ENCODE results near the gene PISD. TPM values are rescaled to one million over a fixed set of nuclear protein-coding genes. Genes with fewer than 3 reads are reported as not detected.
"Not testable (repeated sequence)": the region's sequence is repeated elsewhere in the genome, so short reads cannot be mapped to it uniquely, and the experiment has no call there.

Gene PISD
- total RNA-seq, 1 experiment from 2014 or later: 31.6 TPM

DNA sequence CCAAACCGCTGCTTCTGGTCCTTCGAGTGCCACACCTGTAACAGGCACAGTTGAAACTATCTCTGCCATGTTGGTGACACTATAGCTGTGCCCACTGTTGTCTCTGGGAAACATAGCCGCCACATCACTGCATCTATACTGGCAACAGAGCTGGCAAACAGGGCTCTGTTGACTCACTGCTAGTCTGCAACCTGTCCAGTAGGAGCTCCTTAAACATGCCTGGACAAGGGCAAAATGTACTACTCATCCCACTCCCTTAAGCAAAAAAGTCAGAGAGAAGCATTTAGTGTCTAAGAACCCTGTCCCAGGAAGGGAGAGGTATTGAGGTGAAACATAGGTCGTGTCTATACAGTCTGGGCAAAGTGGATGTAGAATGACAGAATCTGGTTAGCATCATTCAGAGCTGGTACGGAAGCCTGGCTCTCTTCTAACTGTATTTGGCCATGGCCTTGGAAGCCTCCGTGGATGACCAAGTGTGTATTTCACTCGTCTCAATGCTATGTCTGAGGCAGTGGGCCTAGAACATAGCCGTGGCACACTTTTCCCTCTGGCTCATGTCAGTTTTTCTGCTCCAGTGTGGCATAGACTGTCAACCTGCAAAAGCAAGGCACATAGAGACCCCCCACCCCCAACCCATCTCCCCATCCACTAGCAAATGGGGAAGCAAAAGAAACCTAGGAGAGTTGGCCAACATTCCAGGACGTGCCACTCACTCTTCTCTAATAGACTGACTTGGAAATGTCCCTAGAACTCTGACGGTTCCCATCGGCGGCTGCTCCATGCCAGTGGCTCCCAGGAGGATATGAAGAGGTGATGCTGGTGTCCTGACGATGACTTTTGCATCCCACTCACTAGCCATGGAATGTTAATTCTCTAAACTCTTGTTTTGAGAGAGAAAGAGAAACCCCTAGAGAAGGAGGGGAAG, 21.4 kb upstream of the PISD start:
- no peaks in the 10 kb centered on the region for H3K4me1 ChIP-seq (ENCODE audit: low read length)
- H3K4me3 ChIP-seq (ENCODE audit: low read length): no peak overlapping the region
- no peaks in the 10 kb centered on the region for H3K79me2 ChIP-seq (ENCODE audit: low read length)
- DNase-seq: no peak
- no peak overlapping the region for H2AFZ ChIP-seq (ENCODE audit: low read length)
- H3K9me2 ChIP-seq (replicated peaks; ENCODE audit: insufficient read depth, low read length): no peaks in the 10 kb centered on the region
- no peak overlapping the region for H3K4me2 ChIP-seq (ENCODE audit: low read depth, low read length, poor library complexity, severe bottlenecking)
- no peak overlapping the region for H3K27ac ChIP-seq (ENCODE audit: low read length)
- peaks cover 7% of the 10 kb centered on the region; the same call in 1 of the 2 replicates for H3K36me3 ChIP-seq (ENCODE audit: insufficient read depth, low read length)
- no peaks in the 10 kb centered on the region for H3K9me3 ChIP-seq (ENCODE audit: low read length)
- H4K20me1 ChIP-seq (ENCODE audit: insufficient read depth, low read depth, low read length): no peaks in the 10 kb centered on the region
- no peak overlapping the region for H3K9ac ChIP-seq (ENCODE audit: low read length)
- no peaks in the 10 kb centered on the region for H3K27me3 ChIP-seq (ENCODE audit: low read length)

DNA sequence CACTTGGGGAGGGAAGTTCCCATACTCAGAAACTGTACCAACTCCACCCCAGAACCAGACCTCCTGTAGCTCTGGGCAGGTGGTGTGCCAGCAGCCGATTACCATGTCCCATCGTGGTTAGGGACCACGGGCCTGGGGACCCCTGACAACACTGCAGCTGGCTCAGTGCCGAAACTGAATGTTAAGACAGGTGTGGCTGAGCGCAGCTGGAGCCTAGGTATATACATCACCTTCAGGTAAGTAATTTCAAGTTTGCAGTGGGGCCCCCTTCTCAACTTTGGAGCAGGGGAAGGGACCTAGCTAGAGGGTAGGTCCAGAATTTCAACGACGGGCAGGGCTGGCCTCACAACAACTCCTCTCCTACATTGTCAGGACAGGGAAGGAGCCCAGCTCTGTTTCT, 20.7 kb upstream of the PISD start:
- H3K4me3 ChIP-seq (ENCODE audit: low read length): no peak overlapping the region
- no peaks in the 10 kb centered on the region for H3K27me3 ChIP-seq (ENCODE audit: low read length)
- no peaks in the 10 kb centered on the region for H3K9me2 ChIP-seq (replicated peaks; ENCODE audit: insufficient read depth, low read length)
- no peak overlapping the region for H3K27ac ChIP-seq (ENCODE audit: low read length)
- no peaks in the 10 kb centered on the region for H3K79me2 ChIP-seq (ENCODE audit: low read length)
- H3K9me3 ChIP-seq (ENCODE audit: low read length): no peaks in the 10 kb centered on the region
- DNase-seq: no peak
- peaks cover 7% of the 10 kb centered on the region; the same call in 1 of the 2 replicates for H3K36me3 ChIP-seq (ENCODE audit: insufficient read depth, low read length)
- no peak overlapping the region for H3K9ac ChIP-seq (ENCODE audit: low read length)
- H3K4me1 ChIP-seq (ENCODE audit: low read length): no peaks in the 10 kb centered on the region
- no peak overlapping the region for H3K4me2 ChIP-seq (ENCODE audit: low read depth, low read length, poor library complexity, severe bottlenecking)
- no peaks in the 10 kb centered on the region for H4K20me1 ChIP-seq (ENCODE audit: insufficient read depth, low read depth, low read length)
- no peak overlapping the region for H2AFZ ChIP-seq (ENCODE audit: low read length)

DNA sequence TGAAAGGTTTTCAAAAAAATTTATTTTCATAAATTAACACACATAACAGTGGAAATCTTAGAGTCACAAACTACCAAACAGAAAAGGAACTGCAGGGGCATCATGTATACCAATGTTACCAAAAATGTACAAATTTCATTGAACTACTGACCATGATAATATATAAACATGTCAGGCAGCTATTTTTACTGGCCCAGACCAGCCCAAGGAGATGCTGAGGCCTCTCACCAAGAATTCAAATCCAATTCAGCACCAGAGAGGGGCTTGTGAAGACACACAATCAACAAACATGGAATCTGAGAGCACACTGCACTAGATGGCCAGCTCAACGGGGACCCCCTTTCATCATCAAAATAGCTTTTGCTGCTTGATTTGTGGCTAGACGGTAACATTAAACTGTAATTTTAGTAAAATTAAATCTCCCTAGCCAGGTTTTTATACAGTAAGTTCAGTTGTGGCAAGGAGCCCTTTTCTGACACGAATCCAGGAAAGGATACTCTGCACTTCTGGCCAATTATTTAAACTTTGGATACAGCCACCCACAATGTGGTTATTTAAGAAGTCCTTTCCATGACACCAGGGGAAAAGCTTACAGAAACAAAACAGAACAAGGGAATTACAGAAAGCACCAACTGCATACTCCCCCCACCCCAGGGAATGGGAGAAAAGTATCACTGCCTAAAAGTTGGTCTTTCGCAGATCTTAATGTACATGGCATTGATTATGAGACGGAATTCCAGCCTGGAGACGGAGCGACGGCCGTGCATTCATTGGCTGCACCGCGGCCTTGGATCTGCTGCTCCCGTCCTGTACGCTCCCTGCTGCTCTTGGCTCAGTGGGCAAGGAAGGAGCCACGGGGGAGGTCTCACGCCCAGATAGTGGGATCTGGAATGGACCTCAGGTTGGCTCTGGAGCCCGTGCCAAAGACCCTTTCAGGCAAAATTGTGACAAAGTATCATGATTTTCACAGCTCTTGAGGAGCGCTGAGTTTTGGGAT, 19.6 kb upstream of the PISD start:
- Histone ChIP-seq H3K9ac (ENCODE audit: low read length) (no peak overlapping the region), H4K20me1 (ENCODE audit: insufficient read depth, low read depth, low read length) (no peaks in the 10 kb centered on the region), H3K27me3 (ENCODE audit: low read length) (no peaks in the 10 kb centered on the region), H3K9me2 (replicated peaks; ENCODE audit: insufficient read depth, low read length) (no peaks in the 10 kb centered on the region), H3K4me1 (ENCODE audit: low read length) (peaks cover 4% of the 10 kb centered on the region), H3K4me3 (ENCODE audit: low read length) (no peak overlapping the region), H3K79me2 (ENCODE audit: low read length) (no peaks in the 10 kb centered on the region), H3K27ac (ENCODE audit: low read length) (no peak overlapping the region), H3K4me2 (ENCODE audit: low read depth, low read length, poor library complexity, severe bottlenecking) (no peak overlapping the region), H2AFZ (ENCODE audit: low read length) (no peak overlapping the region), H3K36me3 (ENCODE audit: insufficient read depth, low read length) (peaks cover 6% of the 10 kb centered on the region; the same call in 1 of the 2 replicates), H3K9me3 (ENCODE audit: low read length) (no peaks in the 10 kb centered on the region)
- DNase-seq: no peak

DNA sequence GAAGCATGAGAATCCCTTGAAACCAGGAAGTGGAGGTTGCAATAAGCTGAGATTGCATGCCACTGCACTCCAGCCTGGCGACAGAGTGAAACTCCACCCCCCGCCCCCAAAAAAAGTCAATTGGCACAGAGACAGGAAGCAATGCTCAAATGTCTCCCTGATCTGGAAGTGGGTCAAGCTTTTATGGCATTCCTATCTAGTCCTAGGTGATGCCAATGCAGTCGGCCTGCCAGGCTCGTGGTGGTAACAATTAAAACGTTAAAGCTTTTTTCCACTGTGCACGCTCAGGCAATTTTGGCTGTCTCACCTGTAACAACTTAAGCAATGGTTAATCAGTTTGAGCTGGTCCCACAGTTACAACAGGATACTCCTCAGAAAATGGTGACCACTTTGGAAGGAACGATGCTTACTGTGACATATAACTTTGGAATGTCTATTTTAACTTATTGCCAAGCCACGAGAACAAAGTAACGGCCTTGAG, 18.9 kb upstream of the PISD start:
- no peaks in the 10 kb centered on the region for H3K79me2 ChIP-seq (ENCODE audit: low read length)
- H3K27ac ChIP-seq (ENCODE audit: low read length): no peak overlapping the region
- DNase-seq: no peak
- H4K20me1 ChIP-seq (ENCODE audit: insufficient read depth, low read depth, low read length): no peaks in the 10 kb centered on the region
- no peaks in the 10 kb centered on the region for H3K9me3 ChIP-seq (ENCODE audit: low read length)
- no peaks in the 10 kb centered on the region for H3K9me2 ChIP-seq (replicated peaks; ENCODE audit: insufficient read depth, low read length)
- H3K4me2 ChIP-seq (ENCODE audit: low read depth, low read length, poor library complexity, severe bottlenecking): no peak overlapping the region
- H3K36me3 ChIP-seq (ENCODE audit: insufficient read depth, low read length): peaks cover 5% of the 10 kb centered on the region; the same call in 1 of the 2 replicates
- H3K4me1 ChIP-seq (ENCODE audit: low read length): peaks cover 9% of the 10 kb centered on the region
- H3K27me3 ChIP-seq (ENCODE audit: low read length): no peaks in the 10 kb centered on the region
- no peak overlapping the region for H3K9ac ChIP-seq (ENCODE audit: low read length)
- no peak overlapping the region for H2AFZ ChIP-seq (ENCODE audit: low read length)
- H3K4me3 ChIP-seq (ENCODE audit: low read length): no peak overlapping the region

DNA sequence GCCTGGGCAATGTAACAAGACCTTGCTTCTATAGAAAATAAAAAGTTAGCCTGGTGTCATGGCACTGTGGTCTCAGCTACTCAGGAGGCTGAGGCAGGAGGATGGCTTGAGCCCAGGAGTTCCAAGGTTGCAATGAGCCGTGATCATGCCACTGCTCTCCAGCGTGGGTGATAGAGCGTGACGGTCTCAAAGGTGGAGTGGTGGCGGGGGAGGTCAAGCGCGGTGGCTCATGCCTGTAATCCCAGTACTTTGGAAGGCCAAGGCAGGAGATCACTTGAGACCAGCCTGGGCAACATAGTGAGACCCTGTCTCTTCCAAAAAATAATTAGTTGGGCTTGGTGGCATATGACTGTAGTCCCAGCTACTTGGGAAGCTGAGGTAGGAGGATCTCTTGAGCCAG, 16.7 kb upstream of the PISD start:
- Histone ChIP-seq H4K20me1 (ENCODE audit: insufficient read depth, low read depth, low read length) (no peaks in the 10 kb centered on the region), H3K4me1 (ENCODE audit: low read length) (peaks cover 16% of the 10 kb centered on the region), H2AFZ (ENCODE audit: low read length) (no peak overlapping the region), H3K4me2 (ENCODE audit: low read depth, low read length, poor library complexity, severe bottlenecking) (no peak overlapping the region), H3K79me2 (ENCODE audit: low read length) (no peaks in the 10 kb centered on the region), H3K9ac (ENCODE audit: low read length) (no peak overlapping the region), H3K27ac (ENCODE audit: low read length) (no peak overlapping the region), H3K9me3 (ENCODE audit: low read length) (no peaks in the 10 kb centered on the region), H3K9me2 (replicated peaks; ENCODE audit: insufficient read depth, low read length) (no peaks in the 10 kb centered on the region), H3K27me3 (ENCODE audit: low read length) (no peaks in the 10 kb centered on the region), H3K36me3 (ENCODE audit: insufficient read depth, low read length) (peaks cover 5% of the 10 kb centered on the region; the same call in 1 of the 2 replicates), H3K4me3 (ENCODE audit: low read length) (no peak overlapping the region)
- DNase-seq: no peak

DNA sequence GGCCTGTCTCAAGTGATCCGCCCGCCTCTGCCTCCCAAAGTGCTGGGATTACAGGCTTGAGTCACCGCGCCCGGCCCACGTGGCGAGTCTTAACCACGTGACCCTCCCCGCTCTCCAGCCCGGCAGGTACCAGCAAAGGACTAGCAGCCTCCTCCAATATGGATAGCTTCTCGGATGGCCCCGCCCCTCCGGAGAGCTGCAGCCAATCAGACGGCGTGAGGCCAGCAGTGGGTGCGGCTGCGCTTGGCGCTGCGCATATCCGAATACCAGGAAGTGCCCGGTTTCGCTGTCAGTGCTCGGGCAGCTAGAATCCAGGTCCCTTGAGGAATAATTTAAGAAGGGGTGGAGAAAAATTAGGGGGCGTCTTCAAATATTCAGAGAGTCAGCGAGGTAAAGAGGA, 14.7 kb upstream of the PISD start:
- Histone ChIP-seq H3K79me2 (ENCODE audit: low read length) (no peaks in the 10 kb centered on the region), H3K9me3 (ENCODE audit: low read length) (no peaks in the 10 kb centered on the region), H3K4me3 (ENCODE audit: low read length) (peak overlapping the region; percentile 47), H3K9me2 (replicated peaks; ENCODE audit: insufficient read depth, low read length) (no peaks in the 10 kb centered on the region), H3K4me1 (ENCODE audit: low read length) (peaks cover 16% of the 10 kb centered on the region), H4K20me1 (ENCODE audit: insufficient read depth, low read depth, low read length) (no peaks in the 10 kb centered on the region), H2AFZ (ENCODE audit: low read length) (peak overlapping the region; percentile 62), H3K36me3 (ENCODE audit: insufficient read depth, low read length) (no peaks in the 10 kb centered on the region), H3K27ac (ENCODE audit: low read length) (no peak overlapping the region), H3K9ac (ENCODE audit: low read length) (peak overlapping the region; percentile 41), H3K4me2 (ENCODE audit: low read depth, low read length, poor library complexity, severe bottlenecking) (peak overlapping the region; percentile 62), H3K27me3 (ENCODE audit: low read length) (no peaks in the 10 kb centered on the region)
- DNase-seq: peak; percentile 94

DNA sequence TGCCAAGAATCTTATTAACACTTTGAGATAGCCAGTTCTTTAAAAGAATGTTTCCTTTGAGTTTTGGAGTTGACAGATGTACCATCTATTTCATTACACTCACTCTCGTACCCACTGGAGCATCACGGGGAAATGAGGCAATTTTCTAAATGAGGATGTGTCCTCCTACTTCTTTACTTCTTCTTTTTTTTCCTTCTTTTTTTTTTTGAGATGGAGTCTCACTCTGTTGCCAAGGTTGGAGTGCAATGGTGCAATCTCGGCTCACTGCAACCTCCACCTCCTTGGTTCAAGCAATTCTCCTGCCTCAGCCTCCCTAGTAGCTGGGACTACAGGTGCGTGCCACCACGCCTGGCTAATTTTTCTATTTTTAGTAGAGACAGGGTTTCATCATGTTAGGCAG, 12.2 kb upstream of the PISD start:
- not testable (repeated sequence) for H4K20me1 ChIP-seq (ENCODE audit: insufficient read depth, low read depth, low read length); DNase-seq; H3K36me3 ChIP-seq (ENCODE audit: insufficient read depth, low read length); H3K4me3 ChIP-seq (ENCODE audit: low read length); H3K9ac ChIP-seq (ENCODE audit: low read length); H3K4me2 ChIP-seq (ENCODE audit: low read depth, low read length, poor library complexity, severe bottlenecking); H2AFZ ChIP-seq (ENCODE audit: low read length); H3K27me3 ChIP-seq (ENCODE audit: low read length); H3K9me2 ChIP-seq (replicated peaks; ENCODE audit: insufficient read depth, low read length); H3K9me3 ChIP-seq (ENCODE audit: low read length); H3K27ac ChIP-seq (ENCODE audit: low read length); H3K79me2 ChIP-seq (ENCODE audit: low read length)
- peaks cover 16% of the 10 kb centered on the region for H3K4me1 ChIP-seq (ENCODE audit: low read length)

DNA sequence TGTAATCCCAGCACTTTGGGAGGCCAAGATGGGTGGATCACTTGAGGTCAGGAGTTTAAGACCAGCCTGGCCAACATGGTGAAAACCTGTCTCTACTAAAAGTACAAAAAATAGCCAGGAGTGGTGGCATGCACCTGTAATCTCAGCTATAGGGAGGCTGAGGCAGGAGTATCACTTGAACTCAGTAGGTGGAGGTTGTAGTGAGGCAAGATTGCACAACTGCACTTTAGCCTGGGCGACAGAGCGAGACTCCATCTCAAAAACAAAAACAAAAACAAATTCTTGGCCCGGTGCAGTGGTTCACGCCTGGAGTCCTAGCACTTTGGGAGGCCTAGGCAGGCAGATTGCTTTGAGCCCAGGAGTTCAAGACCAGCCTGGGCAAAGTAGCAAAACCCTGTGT, 6.8 kb upstream of the PISD start:
- H3K9me3 ChIP-seq (ENCODE audit: low read length); H2AFZ ChIP-seq (ENCODE audit: low read length); H3K9ac ChIP-seq (ENCODE audit: low read length); H3K79me2 ChIP-seq (ENCODE audit: low read length); H3K9me2 ChIP-seq (replicated peaks; ENCODE audit: insufficient read depth, low read length); H4K20me1 ChIP-seq (ENCODE audit: insufficient read depth, low read depth, low read length); H3K4me2 ChIP-seq (ENCODE audit: low read depth, low read length, poor library complexity, severe bottlenecking); H3K36me3 ChIP-seq (ENCODE audit: insufficient read depth, low read length); H3K27ac ChIP-seq (ENCODE audit: low read length); H3K4me3 ChIP-seq (ENCODE audit: low read length); DNase-seq; H3K27me3 ChIP-seq (ENCODE audit: low read length); H3K4me1 ChIP-seq (ENCODE audit: low read length): not testable (repeated sequence)

Measured in Karpas-422 (cell line).